Liver (tissue), 1 donor: Measurements from ENCODE around the gene AAGAB.

ENCODE experiments used
- REST ChIP-seq: IDR thresholded peaks from 2 replicates; pipeline ENCODE4 v1.6.1; 2016; ENCODE audit warnings: antibody characterized with exemption, mild to moderate bottlenecking
- ZBTB33 ChIP-seq: IDR thresholded peaks from 2 replicates; pipeline ENCODE4 v1.6.1; 2016; ENCODE audit warnings: antibody characterized with exemption

GRCh38 chr15:67177752-67178151, 76.7 kb downstream of the AAGAB start:
- no peak for TF ChIP-seq ZBTB33
- no peak for TF ChIP-seq REST
